GM18520 (cell line): ENCODE data around the gene CELF2.
"Not testable (repeated sequence)": the region's sequence is repeated elsewhere in the genome, so short reads cannot be mapped to it uniquely, and the experiment has no call there.

Experiments
- ATAC-seq: cut with Tn5 transposase; IDR thresholded peaks from one replicate; pipeline ENCODE4 v1.9.1; 2021; ENCODE audit not compliant: unreplicated experiment

The CELF2 gene

GRCh38 chr10:11336722-11337162 lies 319.1 kb downstream of the CELF2 start:
- no peak for ATAC-seq

- no peak for ATAC-seq
Observed at GRCh38 chr10:11337516-11337915, 319.8 kb downstream of the CELF2 start.

- no peak for ATAC-seq
Observed at GRCh38 chr10:11338160-11338844, 320.6 kb downstream of the CELF2 start.

- ATAC-seq, result no peak
Observed at GRCh38 chr10:11339013-11339412, 321.3 kb downstream of the CELF2 start.

GRCh38 chr10:11339660-11340059 lies 322.0 kb downstream of the CELF2 start:
- no peak for ATAC-seq

- no peak for ATAC-seq
Observed at GRCh38 chr10:11341283-11341960, 323.8 kb downstream of the CELF2 start.

- ATAC-seq, result no peak
Observed at GRCh38 chr10:11344081-11344480, 326.4 kb downstream of the CELF2 start.

- ATAC-seq, result no peak
Observed at GRCh38 chr10:11344550-11344949, 326.9 kb downstream of the CELF2 start.

- ATAC-seq, result no peak
Observed at GRCh38 chr10:11345224-11346054, 327.8 kb downstream of the CELF2 start.

GRCh38 chr10:11347580-11347979 lies 329.9 kb downstream of the CELF2 start:
- ATAC-seq, result not testable (repeated sequence)

GRCh38 chr10:11351801-11352200 lies 334.1 kb downstream of the CELF2 start:
- no peak for ATAC-seq

GRCh38 chr10:11353006-11353896 lies 335.6 kb downstream of the CELF2 start:
- ATAC-seq, result no peak

GRCh38 chr10:11354823-11355222 lies 337.2 kb downstream of the CELF2 start:
- no peak for ATAC-seq

- no peak for ATAC-seq
Observed at GRCh38 chr10:11355592-11355991, 337.9 kb downstream of the CELF2 start.

- ATAC-seq, result no peak
Observed at GRCh38 chr10:11357439-11357838, 339.8 kb downstream of the CELF2 start.

GRCh38 chr10:11358011-11358410 lies 340.3 kb downstream of the CELF2 start:
- ATAC-seq, result no peak

GRCh38 chr10:11358923-11359575 lies 341.4 kb downstream of the CELF2 start:
- ATAC-seq, result no peak

- no peak for ATAC-seq
Observed at GRCh38 chr10:11359869-11360268, 342.2 kb downstream of the CELF2 start.

- ATAC-seq, result no peak
Observed at GRCh38 chr10:11363497-11363896, 345.8 kb downstream of the CELF2 start.

GRCh38 chr10:11364241-11364640 lies 346.6 kb downstream of the CELF2 start:
- ATAC-seq, result no peak
